B cell (primary cell): Measurements from ENCODE around the gene ATP23.

Experiments
- CTCF ChIP-seq: fragments of 200-600 bp; IDR thresholded peaks from one replicate; pipeline ENCODE4 v1.8.0; 2022; ENCODE audit warnings: antibody characterized with exemption, mild to moderate bottlenecking
- EZH2 ChIP-seq: IDR thresholded peaks from 2 replicates; pipeline ENCODE4 v1.6.1; 2012; ENCODE audit warnings: borderline replicate concordance, low read depth, mild to moderate bottlenecking, moderate library complexity, low read length; ENCODE audit not compliant: insufficient read depth, poor library complexity, severe bottlenecking

- TF ChIP-seq CTCF: no peak
- no peak for TF ChIP-seq EZH2
Measured at GRCh38 chr12:57941165-57941894, at the start of gene ATP23.
